Ascending aorta (tissue), 2 donors: ENCODE results near the gene CNTNAP4. TPM values are rescaled to one million over a fixed set of nuclear protein-coding genes. Genes with fewer than 3 reads are reported as not detected.

Experiments used
- DNase-seq, 2 donors: peaks; one replicate each; pipeline ENCODE4 v3.0.0-alpha.2; 2019; ENCODE audit warnings: low spot score in 2 of 2
- H3K27ac ChIP-seq, 2 donors: fragments of 200-600 bp; sonication (generic); one replicate each; pipeline ENCODE4 v1.5.1; 2016 to 2017; ENCODE audit warnings: mild to moderate bottlenecking in 1 of 2
- H3K27me3 ChIP-seq: fragments of 200-600 bp; sonication (generic); one replicate; pipeline ENCODE4 v1.5.1; 2017
- H3K36me3 ChIP-seq, 2 donors: fragments of 200-600 bp; sonication (generic); one replicate each; pipeline ENCODE4 v1.5.1; 2016
- H3K4me1 ChIP-seq, 2 donors: fragments of 200-600 bp; sonication (generic); one replicate each; pipeline ENCODE4 v1.5.1; 2016 to 2017; ENCODE audit warnings: mild to moderate bottlenecking in 1 of 2
- H3K4me3 ChIP-seq, 2 donors: fragments of 200-600 bp; sonication (generic); one replicate each; pipeline ENCODE4 v1.5.1; 2016 to 2017; ENCODE audit warnings: mild to moderate bottlenecking in 1 of 2
- H3K9me3 ChIP-seq, 2 donors: fragments of 200-600 bp; sonication (generic); one replicate each; pipeline ENCODE4 v1.5.1; 2016
- intact Hi-C: fragments of 100-400 bp; cut with DNase I; formaldehyde crosslinking; loops from one replicate; pipeline ENCODE4 v1.15.1; 2023
- total RNA-seq: library from RNA; depleted of rRNA; stranded (reverse); fragments of >200 nt; gene quantifications from one replicate; pipeline ENCODE4 v1.1.0, GENCODE V29; 2016
- TF ChIP-seq, protein P1 (sequence below), 3 experiments: fragments of 200-600 bp in 2 of 3; fragments of 450-650 bp in 1 of 3; sonication (generic) in 2 of 3; IDR thresholded peaks; one replicate each; pipeline ENCODE4 v1.5.1; 2016 to 2019; ENCODE audit warnings: antibody characterized with exemption in 3 of 3, mild to moderate bottlenecking in 1 of 3, moderate library complexity in 1 of 3

Gene CNTNAP4
- total RNA-seq, 1 donor from 2014 or later, result not detected

DNA sequence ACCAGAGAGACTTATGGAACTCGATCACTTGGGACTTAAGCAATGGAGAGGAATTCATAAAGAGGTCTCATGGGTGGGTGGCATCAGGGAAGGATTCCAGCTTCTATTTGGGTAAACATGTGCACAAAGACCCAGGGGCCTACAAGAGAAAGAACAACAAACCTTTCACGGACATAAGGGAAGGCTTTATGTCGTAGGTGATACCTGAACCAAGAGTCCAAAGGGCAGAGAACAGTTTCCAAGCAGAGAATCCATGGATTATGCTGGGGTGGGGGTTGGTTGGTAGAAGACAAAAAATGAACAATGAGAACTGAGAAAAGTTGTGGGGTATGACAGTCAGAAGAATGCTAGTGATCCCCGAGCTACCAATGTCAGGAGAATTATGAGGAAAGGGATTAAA is 119.8 kb downstream of the CNTNAP4 start:
- no peaks in the 10 kb centered on the region for H3K36me3 ChIP-seq
- no peak overlapping the region for H3K27ac ChIP-seq
- H3K9me3 ChIP-seq, result no peaks in the 10 kb centered on the region
- intact Hi-C loops, result no loop called here
- no peaks in the 10 kb centered on the region for H3K4me1 ChIP-seq
- TF ChIP-seq, protein P1, sequence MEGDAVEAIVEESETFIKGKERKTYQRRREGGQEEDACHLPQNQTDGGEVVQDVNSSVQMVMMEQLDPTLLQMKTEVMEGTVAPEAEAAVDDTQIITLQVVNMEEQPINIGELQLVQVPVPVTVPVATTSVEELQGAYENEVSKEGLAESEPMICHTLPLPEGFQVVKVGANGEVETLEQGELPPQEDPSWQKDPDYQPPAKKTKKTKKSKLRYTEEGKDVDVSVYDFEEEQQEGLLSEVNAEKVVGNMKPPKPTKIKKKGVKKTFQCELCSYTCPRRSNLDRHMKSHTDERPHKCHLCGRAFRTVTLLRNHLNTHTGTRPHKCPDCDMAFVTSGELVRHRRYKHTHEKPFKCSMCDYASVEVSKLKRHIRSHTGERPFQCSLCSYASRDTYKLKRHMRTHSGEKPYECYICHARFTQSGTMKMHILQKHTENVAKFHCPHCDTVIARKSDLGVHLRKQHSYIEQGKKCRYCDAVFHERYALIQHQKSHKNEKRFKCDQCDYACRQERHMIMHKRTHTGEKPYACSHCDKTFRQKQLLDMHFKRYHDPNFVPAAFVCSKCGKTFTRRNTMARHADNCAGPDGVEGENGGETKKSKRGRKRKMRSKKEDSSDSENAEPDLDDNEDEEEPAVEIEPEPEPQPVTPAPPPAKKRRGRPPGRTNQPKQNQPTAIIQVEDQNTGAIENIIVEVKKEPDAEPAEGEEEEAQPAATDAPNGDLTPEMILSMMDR (IDR thresholded peaks at IDR 0.05), result no peak
- DNase-seq, result no peak
- no peak overlapping the region for H3K4me3 ChIP-seq
- H3K27me3 ChIP-seq, result no peaks in the 10 kb centered on the region

DNA sequence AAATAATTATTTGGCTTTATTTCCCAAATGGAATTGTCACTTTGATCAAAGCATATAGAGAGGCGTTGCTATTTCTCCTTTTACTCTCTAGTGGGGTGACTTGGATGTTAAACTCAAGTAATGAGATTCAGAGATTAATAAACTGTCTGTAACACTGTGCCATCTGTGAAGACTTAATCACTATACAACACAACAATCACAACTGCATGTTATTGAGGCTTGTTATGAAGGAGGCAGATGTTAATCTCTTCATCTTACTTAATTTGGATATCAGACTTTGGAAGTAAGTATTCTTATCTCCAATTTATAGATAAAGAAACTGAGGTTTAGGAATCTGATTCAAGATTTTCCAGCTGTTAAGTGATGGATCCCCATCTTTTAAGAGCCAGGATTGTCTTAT is 132.5 kb downstream of the CNTNAP4 start:
- no peak for DNase-seq
- Histone ChIP-seq H3K4me3 (no peak overlapping the region), H3K27ac (no peak overlapping the region), H3K9me3 (no peaks in the 10 kb centered on the region), H3K36me3 (no peaks in the 10 kb centered on the region), H3K27me3 (no peaks in the 10 kb centered on the region), H3K4me1 (no peaks in the 10 kb centered on the region)
- intact Hi-C loops, result no loop called here
- TF ChIP-seq, protein P1 (IDR thresholded peaks at IDR 0.05), result no peak

DNA sequence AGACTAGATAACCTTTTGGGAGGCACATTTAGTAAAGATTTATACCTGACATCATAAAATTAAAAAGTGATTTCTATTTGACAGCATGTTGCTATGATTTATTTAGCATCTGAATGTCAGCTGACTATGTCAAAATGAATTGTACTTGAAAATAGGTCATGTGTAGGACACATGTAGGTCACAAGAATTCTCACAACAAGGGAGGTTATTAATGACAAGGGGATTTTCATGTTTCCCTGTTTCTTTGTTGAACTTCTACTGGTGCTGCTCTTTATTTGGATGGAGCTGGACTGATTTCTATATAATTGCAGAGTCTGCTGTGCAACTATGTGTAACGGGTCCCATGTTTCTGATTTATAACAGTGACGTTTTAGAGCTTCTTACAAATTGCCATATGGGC is 144.4 kb downstream of the CNTNAP4 start:
- no peak overlapping the region for H3K4me3 ChIP-seq
- H3K27me3 ChIP-seq, result no peaks in the 10 kb centered on the region
- no peaks in the 10 kb centered on the region for H3K9me3 ChIP-seq
- DNase-seq, result no peak
- H3K27ac ChIP-seq, result no peak overlapping the region
- TF ChIP-seq, protein P1 (IDR thresholded peaks at IDR 0.05), result no peak
- intact Hi-C loops, result no loop called here
- no peaks in the 10 kb centered on the region for H3K36me3 ChIP-seq
- no peaks in the 10 kb centered on the region for H3K4me1 ChIP-seq

DNA sequence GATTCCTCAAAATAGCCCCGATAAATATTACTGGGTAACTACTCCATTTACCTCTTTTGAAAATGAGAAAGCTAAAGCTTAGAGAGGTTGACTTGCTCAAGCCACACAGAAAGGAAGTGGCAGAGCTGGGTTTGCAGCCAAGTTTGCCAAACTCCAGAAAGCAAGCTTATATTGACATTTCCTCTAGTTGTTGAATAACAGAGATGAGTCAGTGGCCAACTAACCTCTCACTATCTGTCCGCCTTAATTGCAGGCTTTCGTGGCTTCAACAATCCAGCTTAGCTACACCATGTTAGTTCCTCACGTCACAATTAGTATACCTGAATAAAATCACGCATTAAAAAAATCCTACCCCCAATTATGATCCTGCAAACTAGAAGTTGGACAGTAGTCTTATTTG is 151.7 kb downstream of the CNTNAP4 start:
- Histone ChIP-seq H3K27ac (no peak overlapping the region), H3K4me3 (no peak overlapping the region), H3K4me1 (no peaks in the 10 kb centered on the region), H3K36me3 (no peaks in the 10 kb centered on the region), H3K27me3 (no peaks in the 10 kb centered on the region), H3K9me3 (no peaks in the 10 kb centered on the region)
- intact Hi-C loops, result no loop called here
- DNase-seq, result no peak
- TF ChIP-seq, protein P1 (IDR thresholded peaks at IDR 0.05), result no peak

DNA sequence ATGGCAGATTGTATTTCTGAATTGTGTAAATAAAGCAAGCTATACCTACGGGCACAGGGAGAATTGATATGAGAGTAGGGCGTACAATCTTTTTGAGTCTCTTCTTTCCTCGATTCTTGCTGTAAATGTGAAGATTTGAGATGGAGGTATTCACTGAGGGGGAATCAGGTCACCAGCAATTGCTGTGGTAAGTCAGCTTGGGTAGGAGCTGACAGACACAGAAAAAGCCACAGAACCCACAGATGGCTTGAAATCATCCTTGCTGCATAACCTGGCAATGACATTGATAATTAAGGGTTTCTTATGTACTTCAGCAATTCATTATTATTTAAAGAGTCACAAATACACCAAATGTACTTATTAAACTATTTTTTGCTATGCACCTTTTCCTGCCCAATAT is 164.2 kb downstream of the CNTNAP4 start:
- Histone ChIP-seq H3K9me3 (no peaks in the 10 kb centered on the region), H3K4me3 (no peak overlapping the region), H3K4me1 (no peaks in the 10 kb centered on the region), H3K27me3 (no peaks in the 10 kb centered on the region), H3K36me3 (no peaks in the 10 kb centered on the region), H3K27ac (no peak overlapping the region)
- TF ChIP-seq, protein P1 (IDR thresholded peaks at IDR 0.05), result no peak
- DNase-seq, result no peak
- intact Hi-C loops, result no loop called here

DNA sequence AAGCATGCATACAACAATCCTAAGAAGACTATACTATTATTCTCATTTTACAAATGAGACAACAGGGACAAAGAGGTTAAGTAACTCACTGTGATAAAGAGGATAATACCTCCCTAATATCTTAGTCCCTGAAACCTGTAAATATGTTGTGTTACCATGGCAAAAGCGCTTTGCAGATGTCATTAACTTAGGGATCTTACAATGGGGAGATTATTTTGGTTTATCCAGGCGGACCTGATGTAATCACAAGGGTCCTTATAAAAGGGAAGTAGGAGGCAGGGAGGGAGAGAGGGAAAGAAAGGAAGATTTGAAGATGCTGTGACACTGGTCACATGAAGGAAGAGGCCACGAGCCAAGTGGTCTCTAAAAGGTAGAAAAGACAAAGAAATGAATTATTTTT is 164.7 kb downstream of the CNTNAP4 start:
- no peak overlapping the region for H3K4me3 ChIP-seq
- no peaks in the 10 kb centered on the region for H3K27me3 ChIP-seq
- H3K4me1 ChIP-seq, result no peaks in the 10 kb centered on the region
- no peaks in the 10 kb centered on the region for H3K36me3 ChIP-seq
- TF ChIP-seq, protein P1 (IDR thresholded peaks at IDR 0.05), result no peak
- H3K27ac ChIP-seq, result no peak overlapping the region
- no peaks in the 10 kb centered on the region for H3K9me3 ChIP-seq
- intact Hi-C loops, result no loop called here
- DNase-seq, result no peak
